Fibroblast of the aortic adventitia (primary cell): Measurements from ENCODE around the gene SELPLG. TPM values are rescaled to one million over a fixed set of nuclear protein-coding genes. Genes with fewer than 3 reads are reported as not detected.
"Not testable (repeated sequence)": the region's sequence is repeated elsewhere in the genome, so short reads cannot be mapped to it uniquely, and the experiment has no call there.

Experiments
- DNase-seq: peaks from one replicate; pipeline ENCODE4 v3.0.0-alpha.2; 2010; ENCODE audit warnings: low read depth
- H3K4me3 ChIP-seq: 2 replicates; pipeline ENCODE4 v1.5.1; 2011; ENCODE audit warnings: low read depth, mild to moderate bottlenecking, control low read depth, low read length, moderate library complexity
- total RNA-seq: library from RNA; depleted of rRNA; stranded (reverse); fragments of >200 nt; gene quantifications from 2 replicates; pipeline ENCODE4 v1.2.3, GENCODE V29; 2012; ENCODE audit warnings: low replicate concordance
- TF ChIP-seq, protein P1 (sequence below): IDR thresholded peaks from 2 replicates; pipeline ENCODE4 v1.5.1; 2011; ENCODE audit warnings: mild to moderate bottlenecking, low read length, control low read depth, inconsistent platforms; ENCODE audit not compliant: insufficient read depth

Gene SELPLG
- total RNA-seq, 1 donor, result 1.5 TPM

DNA sequence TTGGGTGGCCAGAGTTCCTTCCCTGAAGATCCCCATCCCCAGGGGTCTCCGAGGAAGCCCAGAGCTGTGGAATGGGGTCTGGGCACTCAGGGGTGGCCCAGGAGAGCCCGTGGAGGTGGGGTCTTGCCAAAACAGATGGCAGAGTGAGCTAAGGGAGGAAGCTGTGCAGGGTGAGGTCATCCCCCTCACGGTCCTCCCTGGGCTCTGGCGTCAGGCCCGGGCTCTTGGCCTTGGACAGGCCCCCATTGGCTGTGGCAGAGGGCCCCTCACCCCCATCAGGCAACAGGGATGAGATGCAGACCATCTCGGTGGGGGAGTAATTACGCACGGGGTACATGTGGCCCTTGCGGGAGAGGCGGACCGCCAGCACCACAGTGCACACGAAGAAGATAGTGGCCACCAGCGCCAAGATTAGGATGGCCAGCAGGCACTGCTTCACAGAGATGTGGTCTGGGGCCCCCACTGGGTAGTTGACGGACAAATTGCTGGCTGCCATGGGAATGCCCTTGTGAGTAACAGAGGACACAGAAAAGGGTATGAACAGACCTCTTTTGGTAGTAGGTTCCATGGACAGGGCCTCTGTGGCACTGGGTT, 10.7 kb downstream of the SELPLG start:
- TF ChIP-seq, protein P1, sequence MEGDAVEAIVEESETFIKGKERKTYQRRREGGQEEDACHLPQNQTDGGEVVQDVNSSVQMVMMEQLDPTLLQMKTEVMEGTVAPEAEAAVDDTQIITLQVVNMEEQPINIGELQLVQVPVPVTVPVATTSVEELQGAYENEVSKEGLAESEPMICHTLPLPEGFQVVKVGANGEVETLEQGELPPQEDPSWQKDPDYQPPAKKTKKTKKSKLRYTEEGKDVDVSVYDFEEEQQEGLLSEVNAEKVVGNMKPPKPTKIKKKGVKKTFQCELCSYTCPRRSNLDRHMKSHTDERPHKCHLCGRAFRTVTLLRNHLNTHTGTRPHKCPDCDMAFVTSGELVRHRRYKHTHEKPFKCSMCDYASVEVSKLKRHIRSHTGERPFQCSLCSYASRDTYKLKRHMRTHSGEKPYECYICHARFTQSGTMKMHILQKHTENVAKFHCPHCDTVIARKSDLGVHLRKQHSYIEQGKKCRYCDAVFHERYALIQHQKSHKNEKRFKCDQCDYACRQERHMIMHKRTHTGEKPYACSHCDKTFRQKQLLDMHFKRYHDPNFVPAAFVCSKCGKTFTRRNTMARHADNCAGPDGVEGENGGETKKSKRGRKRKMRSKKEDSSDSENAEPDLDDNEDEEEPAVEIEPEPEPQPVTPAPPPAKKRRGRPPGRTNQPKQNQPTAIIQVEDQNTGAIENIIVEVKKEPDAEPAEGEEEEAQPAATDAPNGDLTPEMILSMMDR, result no peak
- DNase-seq, result no peak
- no peak overlapping the region for H3K4me3 ChIP-seq

DNA sequence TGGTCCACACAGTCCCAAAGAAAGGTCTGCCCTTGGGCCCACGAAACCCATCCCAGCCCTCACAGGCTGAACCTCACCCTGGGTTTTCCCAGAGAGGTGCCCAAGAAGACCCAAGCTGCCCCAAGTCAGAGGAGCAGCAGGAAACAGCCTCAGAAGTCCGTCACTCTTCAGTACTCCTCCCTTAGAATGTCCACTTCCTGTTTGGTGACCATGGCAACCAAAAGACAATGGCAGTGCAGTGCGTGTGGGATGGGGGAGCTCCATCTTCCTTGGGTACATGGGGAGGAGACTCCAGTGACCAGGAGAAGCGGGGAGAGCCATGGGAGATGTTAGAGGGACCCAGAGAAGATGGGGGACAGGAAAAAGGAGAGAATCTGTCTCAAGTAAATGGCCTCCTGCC, 11.3 kb downstream of the SELPLG start:
- TF ChIP-seq, protein P1, result no peak
- H3K4me3 ChIP-seq, result no peak overlapping the region
- DNase-seq, result peak; percentile 48

DNA sequence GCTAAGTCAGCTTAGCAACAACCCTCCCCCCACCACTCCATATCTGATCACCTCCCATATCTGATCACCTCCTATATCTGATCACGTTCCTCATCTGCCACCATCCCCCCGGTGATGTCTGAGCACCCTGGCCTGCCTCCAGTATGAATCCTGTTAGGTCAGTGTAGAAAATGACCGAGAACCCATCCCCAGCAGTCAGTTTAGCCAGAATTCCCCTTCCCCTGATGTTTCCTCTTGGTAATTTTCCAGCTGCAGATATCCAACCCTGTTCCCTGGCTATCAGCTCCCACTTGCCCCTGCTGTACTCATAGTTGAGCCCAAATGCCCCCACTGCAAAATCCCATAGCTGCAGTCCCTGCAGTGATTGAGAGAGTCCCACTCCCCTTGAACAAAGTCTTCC, 12.5 kb downstream of the SELPLG start:
- TF ChIP-seq, protein P1, result no peak
- H3K4me3 ChIP-seq, result no peak overlapping the region
- DNase-seq, result no peak

DNA sequence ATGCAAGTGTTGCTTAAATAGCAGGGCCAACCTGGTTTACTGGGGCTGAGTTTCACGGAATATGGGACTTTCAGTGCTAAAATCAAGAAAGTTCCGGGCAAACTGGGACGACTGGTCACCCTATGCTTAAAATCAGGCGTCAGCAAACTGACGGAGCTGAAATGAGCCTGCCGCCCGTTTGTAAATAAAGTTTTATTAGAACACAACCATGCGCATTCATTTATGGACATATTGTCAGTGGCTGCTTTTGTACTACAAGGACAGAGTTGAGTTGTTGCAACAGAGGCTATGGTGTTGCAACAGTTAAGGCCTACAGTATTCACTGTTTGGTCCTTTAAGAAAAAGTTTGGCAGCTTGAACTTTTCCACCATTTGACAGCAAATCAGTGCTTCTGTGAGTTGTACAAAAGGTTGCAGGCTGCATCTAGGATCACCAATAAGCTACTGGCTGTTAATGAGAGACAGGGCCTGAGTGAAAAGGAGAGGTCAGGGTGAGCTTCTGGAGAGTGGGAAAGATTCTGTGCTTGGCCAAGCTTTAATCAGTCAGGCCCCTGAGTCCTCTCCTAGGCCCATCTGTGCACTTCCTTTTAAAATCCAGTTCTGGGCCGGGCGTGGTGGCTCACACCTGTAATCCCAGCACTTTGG, 13.3 kb downstream of the SELPLG start:
- DNase-seq, result peak; percentile 85
- no peak overlapping the region for H3K4me3 ChIP-seq
- TF ChIP-seq, protein P1, result no peak

DNA sequence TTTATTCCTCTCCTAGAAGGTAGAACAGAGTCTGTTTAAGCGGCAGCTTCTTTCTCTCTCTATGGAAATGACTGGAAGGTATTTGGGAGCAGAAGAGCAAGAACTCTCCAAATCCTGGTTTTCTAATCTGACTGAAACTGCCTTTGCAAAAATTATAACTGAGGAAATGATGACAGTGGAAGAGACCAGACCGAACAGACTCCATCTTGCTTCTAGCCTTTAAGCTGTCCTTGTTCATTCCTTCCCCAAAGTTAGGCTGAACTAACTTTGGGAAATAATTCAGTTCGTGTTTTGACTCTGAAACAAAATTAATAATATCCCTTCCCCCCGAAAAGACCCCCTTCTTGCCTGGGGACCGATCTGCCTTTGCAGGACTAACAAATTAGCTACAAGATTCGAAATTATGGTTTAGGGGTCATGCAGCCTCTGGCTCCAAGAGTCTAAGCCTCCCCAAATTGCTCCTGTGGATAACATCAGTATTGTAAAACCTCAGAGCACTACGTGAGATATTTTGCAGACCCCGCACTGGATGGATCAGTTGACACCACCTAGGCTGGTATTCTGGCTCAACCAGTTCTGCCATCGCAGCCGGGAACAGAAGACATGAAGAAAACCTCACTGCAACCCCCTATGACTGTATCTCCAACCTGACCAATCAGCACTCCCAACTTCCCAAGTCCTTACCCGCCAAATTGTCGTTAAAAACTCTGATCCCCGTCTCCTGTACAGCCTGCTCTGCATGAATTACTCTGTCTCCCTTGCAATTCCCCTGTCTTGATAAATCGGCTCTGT, 14.1 kb downstream of the SELPLG start:
- no peak overlapping the region for H3K4me3 ChIP-seq
- no peak for DNase-seq
- TF ChIP-seq, protein P1, result no peak

DNA sequence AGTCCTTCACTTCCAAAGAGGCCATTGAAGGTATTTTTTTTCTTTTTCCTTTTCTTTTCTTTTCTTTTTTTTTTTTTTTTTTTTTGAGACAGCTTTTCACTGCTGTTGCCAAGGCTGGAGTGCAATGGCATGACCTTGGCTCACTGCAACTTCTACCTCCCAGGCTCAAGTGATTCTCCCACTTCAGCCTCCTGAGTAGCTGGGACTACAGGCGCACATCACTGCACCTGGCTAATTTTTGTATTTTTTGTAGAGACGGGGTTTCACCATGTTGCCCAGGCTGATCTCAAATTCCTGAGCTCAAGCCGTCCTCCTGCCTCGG, 14.8 kb downstream of the SELPLG start:
- DNase-seq, H3K4me3 ChIP-seq: not testable (repeated sequence)
